ENCODE measurements around the gene EXOC8.

Gene EXOC8

DNA sequence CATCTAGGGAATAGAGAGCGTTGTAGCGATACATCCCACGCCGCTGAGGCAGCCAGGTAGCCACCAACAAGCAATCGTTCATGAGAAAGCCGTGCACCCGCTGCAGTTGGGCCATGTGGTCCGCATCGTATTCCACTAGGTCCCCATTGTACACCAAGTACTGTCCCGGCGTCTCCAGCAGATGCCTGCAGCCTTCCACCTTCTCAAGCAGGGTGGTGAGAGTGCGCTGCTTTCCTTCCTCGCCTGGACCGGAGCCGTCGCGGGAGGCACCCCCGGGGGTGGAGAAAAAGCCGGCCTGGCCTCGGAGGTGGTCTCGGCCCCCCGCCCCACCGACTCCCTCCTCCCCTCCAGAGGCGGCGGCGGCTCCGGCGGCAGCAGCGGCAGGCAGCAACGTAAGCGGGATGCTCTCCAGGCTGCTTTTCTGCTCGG, 595 bp downstream of the EXOC8 start:
- Histone ChIP-seq H3K79me2 (ENCODE audit: low read length) (peaks cover 77% of the 10 kb centered on the region), H3K9ac (ENCODE audit: low read length) (peak overlapping the region; percentile 77), H4K20me1 (ENCODE audit: insufficient read depth, low read length) (no peaks in the 10 kb centered on the region), H3K4me3 (ENCODE audit: low read length) (peak overlapping the region; percentile 92), H3K4me1 (ENCODE audit: low read length) (peaks cover 43% of the 10 kb centered on the region), H3K9me3 (ENCODE audit: insufficient read depth, low read length) (no peaks in the 10 kb centered on the region), H3K27ac (ENCODE audit: low read length) (peak overlapping the region; percentile 41; the same call in 1 of the 2 replicates), H2AFZ (ENCODE audit: low read depth, low read length) (peak overlapping the region; percentile 78; the same call in 1 of the 2 replicates), H3K36me3 (replicated peaks; ENCODE audit: low read depth, low read length) (peaks cover 14% of the 10 kb centered on the region), H3K27me3 (ENCODE audit: low read depth, low read length) (no peaks in the 10 kb centered on the region), H3K4me2 (ENCODE audit: low read length) (peak overlapping the region; percentile 86)
- TF ChIP-seq EZH2phosphoT487 (IDR thresholded peaks at IDR 0.05; ENCODE audit: low read depth) = no peak
- TF ChIP-seq, protein P1, sequence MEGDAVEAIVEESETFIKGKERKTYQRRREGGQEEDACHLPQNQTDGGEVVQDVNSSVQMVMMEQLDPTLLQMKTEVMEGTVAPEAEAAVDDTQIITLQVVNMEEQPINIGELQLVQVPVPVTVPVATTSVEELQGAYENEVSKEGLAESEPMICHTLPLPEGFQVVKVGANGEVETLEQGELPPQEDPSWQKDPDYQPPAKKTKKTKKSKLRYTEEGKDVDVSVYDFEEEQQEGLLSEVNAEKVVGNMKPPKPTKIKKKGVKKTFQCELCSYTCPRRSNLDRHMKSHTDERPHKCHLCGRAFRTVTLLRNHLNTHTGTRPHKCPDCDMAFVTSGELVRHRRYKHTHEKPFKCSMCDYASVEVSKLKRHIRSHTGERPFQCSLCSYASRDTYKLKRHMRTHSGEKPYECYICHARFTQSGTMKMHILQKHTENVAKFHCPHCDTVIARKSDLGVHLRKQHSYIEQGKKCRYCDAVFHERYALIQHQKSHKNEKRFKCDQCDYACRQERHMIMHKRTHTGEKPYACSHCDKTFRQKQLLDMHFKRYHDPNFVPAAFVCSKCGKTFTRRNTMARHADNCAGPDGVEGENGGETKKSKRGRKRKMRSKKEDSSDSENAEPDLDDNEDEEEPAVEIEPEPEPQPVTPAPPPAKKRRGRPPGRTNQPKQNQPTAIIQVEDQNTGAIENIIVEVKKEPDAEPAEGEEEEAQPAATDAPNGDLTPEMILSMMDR (IDR thresholded peaks at IDR 0.05; ENCODE audit: low read depth, low read length) = no peak

DNA sequence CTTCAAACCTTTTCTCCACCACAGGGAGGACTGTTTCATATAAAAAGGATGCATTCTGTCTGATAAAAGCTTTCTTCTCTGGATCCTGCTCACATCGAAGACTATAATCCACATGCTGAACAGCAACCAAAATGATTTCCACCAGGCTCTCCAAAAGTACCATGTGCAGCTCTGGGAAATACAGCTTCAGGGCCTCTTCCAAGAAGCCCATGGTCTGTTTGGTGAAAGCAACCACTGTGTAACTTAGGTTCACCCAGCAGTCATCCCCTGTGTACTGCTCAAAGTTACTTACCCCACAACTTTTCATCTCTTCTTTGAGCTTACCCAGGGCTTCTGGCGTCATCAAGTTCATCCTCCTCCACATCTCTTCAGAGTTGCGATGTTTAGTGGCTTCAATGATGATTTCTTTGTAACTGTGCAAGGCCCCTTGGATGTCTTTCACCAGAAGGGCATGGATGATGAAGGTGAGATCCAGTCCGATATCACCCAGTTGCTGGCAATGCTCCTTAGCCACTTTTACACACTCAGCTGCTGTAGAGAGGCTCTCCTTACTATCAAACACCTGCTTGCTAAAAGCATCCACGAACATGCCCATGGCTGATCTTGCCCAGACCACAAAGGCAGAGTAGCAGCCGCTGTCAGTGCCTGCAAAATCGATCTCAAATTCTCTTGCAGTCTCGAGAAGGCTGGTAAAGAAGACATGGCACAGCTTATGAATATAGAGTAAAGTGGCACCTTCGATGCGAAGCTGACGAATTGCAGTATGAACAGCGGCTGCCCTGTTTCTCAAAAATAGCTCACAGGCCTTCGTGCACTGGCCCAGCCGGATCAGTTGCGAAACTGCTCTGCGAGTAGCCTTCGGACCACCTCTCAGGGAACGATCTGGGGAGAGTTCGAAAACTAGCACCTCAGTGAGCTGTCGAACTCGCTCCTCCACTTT, 1.7 kb downstream of the EXOC8 start:
- H3K36me3 ChIP-seq (replicated peaks; ENCODE audit: low read depth, low read length) = peaks cover 12% of the 10 kb centered on the region
- no peaks in the 10 kb centered on the region for H3K9me3 ChIP-seq (ENCODE audit: insufficient read depth, low read length)
- H3K4me3 ChIP-seq (ENCODE audit: low read length) = peak overlapping the region; percentile 92
- no peaks in the 10 kb centered on the region for H3K27me3 ChIP-seq (ENCODE audit: low read depth, low read length)
- H3K4me1 ChIP-seq (ENCODE audit: low read length) = peaks cover 43% of the 10 kb centered on the region
- H3K27ac ChIP-seq (ENCODE audit: low read length) = no peak overlapping the region
- H2AFZ ChIP-seq (ENCODE audit: low read depth, low read length) = no peak overlapping the region
- no peak overlapping the region for H3K9ac ChIP-seq (ENCODE audit: low read length)
- peaks cover 77% of the 10 kb centered on the region for H3K79me2 ChIP-seq (ENCODE audit: low read length)
- no peak for TF ChIP-seq EZH2phosphoT487 (IDR thresholded peaks at IDR 0.05; ENCODE audit: low read depth)
- H3K4me2 ChIP-seq (ENCODE audit: low read length) = peak overlapping the region; percentile 86
- H4K20me1 ChIP-seq (ENCODE audit: insufficient read depth, low read length) = no peaks in the 10 kb centered on the region

DNA sequence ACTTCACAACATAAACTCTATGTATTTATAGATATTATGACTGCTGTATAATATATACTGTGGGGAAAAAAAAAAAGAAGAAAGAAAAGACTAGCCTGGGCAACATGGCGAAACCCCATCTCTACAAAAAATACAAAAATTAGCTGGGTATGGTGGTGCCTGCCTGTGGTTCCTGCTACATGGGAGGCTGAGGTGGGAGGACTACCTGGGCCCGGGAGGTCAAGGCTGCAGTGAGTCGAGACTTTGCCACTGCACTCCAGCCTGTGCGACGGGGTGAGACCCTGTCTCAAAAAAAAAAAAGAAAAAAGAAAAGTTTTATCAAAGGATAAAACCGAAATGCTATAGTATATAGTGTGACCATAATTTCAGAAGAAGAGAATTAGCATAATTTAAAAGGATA, 2.7 kb downstream of the EXOC8 start:
- H3K4me3 ChIP-seq (ENCODE audit: low read length) = no peak overlapping the region
- H3K4me1 ChIP-seq (ENCODE audit: low read length) = peaks cover 43% of the 10 kb centered on the region
- H3K9ac ChIP-seq (ENCODE audit: low read length) = no peak overlapping the region

DNA sequence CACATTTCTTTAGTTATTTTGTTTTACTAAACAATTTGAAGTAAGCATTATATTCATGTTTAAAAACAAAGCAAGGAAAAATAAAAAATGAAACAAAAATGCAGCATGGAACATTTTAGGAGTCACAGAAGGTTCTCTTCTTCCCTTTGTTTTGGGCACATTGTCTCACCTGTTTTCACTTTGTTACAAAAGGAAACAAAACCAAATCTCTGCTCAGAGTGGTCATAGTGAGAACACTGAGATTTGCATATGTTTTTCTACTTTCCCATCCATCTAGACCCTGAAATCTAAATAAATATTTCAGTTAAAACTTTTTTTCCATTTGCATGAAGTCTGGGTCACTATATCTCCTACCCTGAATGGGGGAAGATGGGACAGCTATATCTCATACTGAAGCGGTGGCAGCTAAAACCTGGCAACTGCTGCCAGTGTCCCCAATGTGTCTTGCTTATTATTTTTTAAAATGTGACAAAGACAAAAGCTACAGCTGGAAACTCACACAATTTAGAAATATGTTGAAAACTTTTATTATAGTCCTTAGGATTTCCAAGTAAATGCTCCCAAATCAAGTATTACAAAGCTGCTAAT, 3.5 kb downstream of the EXOC8 start:
- Histone ChIP-seq H3K27me3 (ENCODE audit: low read depth, low read length) (no peaks in the 10 kb centered on the region), H3K4me2 (ENCODE audit: low read length) (peak overlapping the region; percentile 18), H2AFZ (ENCODE audit: low read depth, low read length) (no peak overlapping the region), H3K4me3 (ENCODE audit: low read length) (peak overlapping the region; percentile 13; the same call in 1 of the 2 replicates), H3K9me3 (ENCODE audit: insufficient read depth, low read length) (no peaks in the 10 kb centered on the region), H3K27ac (ENCODE audit: low read length) (no peak overlapping the region), H4K20me1 (ENCODE audit: insufficient read depth, low read length) (no peaks in the 10 kb centered on the region), H3K4me1 (ENCODE audit: low read length) (peaks cover 43% of the 10 kb centered on the region), H3K9ac (ENCODE audit: low read length) (no peak overlapping the region), H3K79me2 (ENCODE audit: low read length) (peaks cover 62% of the 10 kb centered on the region), H3K36me3 (replicated peaks; ENCODE audit: low read depth, low read length) (peaks cover 12% of the 10 kb centered on the region)
- TF ChIP-seq, protein P1 (IDR thresholded peaks at IDR 0.05; ENCODE audit: low read depth, low read length) = no peak
- no peak for TF ChIP-seq EZH2phosphoT487 (IDR thresholded peaks at IDR 0.05; ENCODE audit: low read depth)

More for the DNA sequence above, 2.7 kb downstream of the EXOC8 start:
- Histone ChIP-seq H3K36me3 (replicated peaks; ENCODE audit: low read depth, low read length) (peaks cover 12% of the 10 kb centered on the region), H3K27me3 (ENCODE audit: low read depth, low read length) (no peaks in the 10 kb centered on the region), H4K20me1 (ENCODE audit: insufficient read depth, low read length) (no peaks in the 10 kb centered on the region), H3K9me3 (ENCODE audit: insufficient read depth, low read length) (no peaks in the 10 kb centered on the region), H2AFZ (ENCODE audit: low read depth, low read length) (no peak overlapping the region), H3K4me2 (ENCODE audit: low read length) (peak overlapping the region; percentile 18), H3K27ac (ENCODE audit: low read length) (no peak overlapping the region), H3K79me2 (ENCODE audit: low read length) (peaks cover 70% of the 10 kb centered on the region)
- no peak for TF ChIP-seq EZH2phosphoT487 (IDR thresholded peaks at IDR 0.05; ENCODE audit: low read depth)
- TF ChIP-seq, protein P1 (IDR thresholded peaks at IDR 0.05; ENCODE audit: low read depth, low read length) = no peak

All from OCI-LY3 (cell line).